Heart left ventricle (tissue), 13 donors: ENCODE data around the gene NDUFB11.

ENCODE experiments used
- POLR2A ChIP-seq, 2 donors: fragments of 450-650 bp; IDR thresholded peaks; one replicate each; pipeline ENCODE4 v1.6.1; 2017; ENCODE audit warnings: antibody characterized with exemption in 2 of 2, mild to moderate bottlenecking in 2 of 2, moderate library complexity in 2 of 2
- TF ChIP-seq, protein P1 (sequence below), 12 donors: fragments of 200-600 bp; sonication (generic) in 4 of 12; IDR thresholded peaks; one replicate each; pipeline versions ENCODE4 v1.5.0 to v1.8.0; 2018 to 2022; ENCODE audit warnings: antibody characterized with exemption in 12 of 12, mild to moderate bottlenecking in 5 of 12
- donor health status: ischemic (EF 13 %, LVEDD 7.1; RV severe dilation, severe dysfunction).
- donor health status: DM: no; HTN: yes; CAD: no.
- donor health status: DM: no; HTN: no; CAD: no.
- donor health status: ischemic (EF 25% LVEDD 6.9; RV normal size, moderate dysfunction).
- donor health status: ischemic (EF 25% LVEDD 5.7; RV mildly dilated, moderate dysfunction).
- donor health status: ischemic (EF 35%, LVEDD 5.7; RV mildly dilated, moderate dysfunction).
- donor health status: nonischemic (EF 11% LVEDD 7.7; RV severe dilation, severe dysfunction).
- donor health status: DM: yes; HTN: yes; CAD: no.
- donor health status: PGD.
- donor health status: ischemic (EF 29% LVEDD 5.4; RV normal size, mild dysfunction).
- donor health status: nonischemic (EF 23%, LVEDD 6.1; RV moderate dilation, normal function).

DNA sequence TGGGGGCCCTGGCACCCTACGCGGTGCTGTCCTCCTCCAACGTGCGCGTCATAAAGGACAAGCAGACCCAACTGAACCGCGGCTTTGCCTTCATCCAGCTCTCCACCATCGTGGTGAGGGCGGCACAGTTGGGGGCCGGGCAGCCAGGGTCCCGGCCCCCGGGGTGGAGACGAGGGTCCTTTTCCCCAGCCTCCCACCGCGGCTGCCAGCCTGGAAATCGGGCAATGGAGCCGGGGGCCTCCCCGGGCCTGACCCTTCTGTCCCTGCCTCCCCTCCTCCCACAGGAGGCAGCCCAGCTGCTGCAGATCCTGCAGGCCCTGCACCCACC lies 35.4 kb upstream of the NDUFB11 start:
- TF ChIP-seq POLR2A (IDR thresholded peaks at IDR 0.05), result no peak
- TF ChIP-seq, protein P1, sequence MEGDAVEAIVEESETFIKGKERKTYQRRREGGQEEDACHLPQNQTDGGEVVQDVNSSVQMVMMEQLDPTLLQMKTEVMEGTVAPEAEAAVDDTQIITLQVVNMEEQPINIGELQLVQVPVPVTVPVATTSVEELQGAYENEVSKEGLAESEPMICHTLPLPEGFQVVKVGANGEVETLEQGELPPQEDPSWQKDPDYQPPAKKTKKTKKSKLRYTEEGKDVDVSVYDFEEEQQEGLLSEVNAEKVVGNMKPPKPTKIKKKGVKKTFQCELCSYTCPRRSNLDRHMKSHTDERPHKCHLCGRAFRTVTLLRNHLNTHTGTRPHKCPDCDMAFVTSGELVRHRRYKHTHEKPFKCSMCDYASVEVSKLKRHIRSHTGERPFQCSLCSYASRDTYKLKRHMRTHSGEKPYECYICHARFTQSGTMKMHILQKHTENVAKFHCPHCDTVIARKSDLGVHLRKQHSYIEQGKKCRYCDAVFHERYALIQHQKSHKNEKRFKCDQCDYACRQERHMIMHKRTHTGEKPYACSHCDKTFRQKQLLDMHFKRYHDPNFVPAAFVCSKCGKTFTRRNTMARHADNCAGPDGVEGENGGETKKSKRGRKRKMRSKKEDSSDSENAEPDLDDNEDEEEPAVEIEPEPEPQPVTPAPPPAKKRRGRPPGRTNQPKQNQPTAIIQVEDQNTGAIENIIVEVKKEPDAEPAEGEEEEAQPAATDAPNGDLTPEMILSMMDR (IDR thresholded peaks at IDR 0.05), result no peak
